Neural progenitor cell (in vitro differentiated cells): ENCODE data around the gene YWHAB. TPM values are rescaled to one million over a fixed set of nuclear protein-coding genes. Genes with fewer than 3 reads are reported as not detected.

Source experiments
- DNase-seq: peaks from one replicate; pipeline ENCODE4 v3.0.0-alpha.2; 2016; ENCODE audit warnings: low spot score
- H2AFZ ChIP-seq: fragments of 200-600 bp; sonication (generic); replicated peaks from 2 replicates; pipeline ENCODE4 v1.6.1; 2016; ENCODE audit warnings: antibody characterized with exemption
- H3F3A ChIP-seq: fragments of 200-600 bp; sonication (generic); 2 replicates; pipeline ENCODE4 v1.6.1; 2016; ENCODE audit warnings: antibody characterized with exemption, low read depth
- H3K27ac ChIP-seq: fragments of 200-600 bp; sonication (generic); 2 replicates; pipeline ENCODE4 v1.5.1; 2016; ENCODE audit warnings: mild to moderate bottlenecking
- H3K27me3 ChIP-seq: fragments of 200-600 bp; sonication (generic); 2 replicates; pipeline ENCODE4 v1.6.1; 2016; ENCODE audit warnings: mild to moderate bottlenecking, moderate library complexity
- H3K36me3 ChIP-seq: fragments of 200-600 bp; sonication (generic); 2 replicates; pipeline ENCODE4 v1.5.1; 2016
- H3K4me1 ChIP-seq: fragments of 200-600 bp; sonication (generic); 2 replicates; pipeline ENCODE4 v1.6.1; 2016; ENCODE audit warnings: mixed run types
- H3K4me2 ChIP-seq: fragments of 200-600 bp; sonication (generic); 2 replicates; pipeline ENCODE4 v1.6.1; 2016
- H3K4me3 ChIP-seq: fragments of 200-600 bp; sonication (generic); 2 replicates; pipeline ENCODE4 v1.5.1; 2016
- H3K79me2 ChIP-seq: fragments of 200-600 bp; sonication (generic); 2 replicates; pipeline ENCODE4 v1.6.1; 2016; ENCODE audit warnings: low read depth
- H3K9ac ChIP-seq: fragments of 200-600 bp; sonication (generic); 2 replicates; pipeline ENCODE4 v1.6.1; 2016
- H3K9me3 ChIP-seq: fragments of 200-600 bp; sonication (generic); 2 replicates; pipeline ENCODE4 v1.5.1; 2016; ENCODE audit warnings: low read depth
- H4K20me1 ChIP-seq: fragments of 200-600 bp; sonication (generic); 2 replicates; pipeline ENCODE4 v1.6.1; 2016; ENCODE audit warnings: low read depth
- H3K27ac Mint-ChIP-seq: 3 replicates; pipeline ENCODE4 v1.8.0; 2021; ENCODE audit warnings: mixed read lengths
- H3K27me3 Mint-ChIP-seq: 2 replicates; pipeline ENCODE4 v1.8.0; 2022; ENCODE audit warnings: low read depth, mild to moderate bottlenecking, inconsistent platforms, moderate library complexity, mixed read lengths; ENCODE audit not compliant: insufficient read depth
- H3K36me3 Mint-ChIP-seq: 3 replicates; pipeline ENCODE4 v1.8.0; 2021; ENCODE audit warnings: mixed read lengths
- H3K4me1 Mint-ChIP-seq: 3 replicates; pipeline ENCODE4 v1.8.0; 2021; ENCODE audit warnings: mixed read lengths
- H3K4me3 Mint-ChIP-seq: 3 replicates; pipeline ENCODE4 v1.8.0; 2021; ENCODE audit warnings: mild to moderate bottlenecking, moderate library complexity, mixed read lengths
- H3K9me3 Mint-ChIP-seq: 3 replicates; pipeline ENCODE4 v1.8.0; 2020; ENCODE audit warnings: mixed read lengths
- EZH2 ChIP-seq: fragments of 200-600 bp; sonication (generic); IDR thresholded peaks from 2 replicates; pipeline ENCODE4 v1.6.1; 2017; ENCODE audit warnings: antibody characterized with exemption, mild to moderate bottlenecking, moderate library complexity
- EZH2phosphoT487 ChIP-seq: fragments of 200-600 bp; sonication (generic); IDR thresholded peaks from 2 replicates; pipeline ENCODE4 v1.6.1; 2017; ENCODE audit warnings: antibody characterized with exemption
- total RNA-seq: library from RNA; depleted of rRNA; stranded (reverse); fragments of >200 nt; gene quantifications from 2 replicates; pipeline ENCODE4 v1.2.3, GENCODE V29; 2015; ENCODE audit warnings: low replicate concordance
- TF ChIP-seq, protein P1 (sequence below): fragments of 200-600 bp; sonication (generic); IDR thresholded peaks from 2 replicates; pipeline ENCODE4 v1.5.1; 2017; ENCODE audit warnings: antibody characterized with exemption, mild to moderate bottlenecking

YWHAB gene
- total RNA-seq, 1 donor from 2014 or later = 107 TPM

GRCh38 chr20:44912189-44912588, 26.7 kb downstream of the YWHAB start:
- Histone ChIP-seq H3K27ac (no peak overlapping the region), H3K9ac (no peak overlapping the region), H4K20me1 (peaks cover 28% of the 10 kb centered on the region), H2AFZ (no peak overlapping the region), H3K36me3 (no peaks in the 10 kb centered on the region), H3F3A (peaks cover 44% of the 10 kb centered on the region), H3K9me3 (no peaks in the 10 kb centered on the region), H3K27me3 (no peaks in the 10 kb centered on the region), H3K4me3 (no peak overlapping the region), H3K4me2 (peak overlapping the region; percentile 65), H3K4me1 (peaks cover 8% of the 10 kb centered on the region), H3K79me2 (peaks cover 7% of the 10 kb centered on the region)
- no peak for DNase-seq
- peaks cover 8% of the 10 kb centered on the region for H3K36me3 Mint-ChIP-seq
- H3K27me3 Mint-ChIP-seq = no peaks in the 10 kb centered on the region
- H3K27ac Mint-ChIP-seq = no peak overlapping the region
- no peak overlapping the region for H3K4me3 Mint-ChIP-seq
- H3K9me3 Mint-ChIP-seq = no peaks in the 10 kb centered on the region
- TF ChIP-seq EZH2phosphoT487 (no peak), EZH2 (no peak)
- TF ChIP-seq, protein P1, sequence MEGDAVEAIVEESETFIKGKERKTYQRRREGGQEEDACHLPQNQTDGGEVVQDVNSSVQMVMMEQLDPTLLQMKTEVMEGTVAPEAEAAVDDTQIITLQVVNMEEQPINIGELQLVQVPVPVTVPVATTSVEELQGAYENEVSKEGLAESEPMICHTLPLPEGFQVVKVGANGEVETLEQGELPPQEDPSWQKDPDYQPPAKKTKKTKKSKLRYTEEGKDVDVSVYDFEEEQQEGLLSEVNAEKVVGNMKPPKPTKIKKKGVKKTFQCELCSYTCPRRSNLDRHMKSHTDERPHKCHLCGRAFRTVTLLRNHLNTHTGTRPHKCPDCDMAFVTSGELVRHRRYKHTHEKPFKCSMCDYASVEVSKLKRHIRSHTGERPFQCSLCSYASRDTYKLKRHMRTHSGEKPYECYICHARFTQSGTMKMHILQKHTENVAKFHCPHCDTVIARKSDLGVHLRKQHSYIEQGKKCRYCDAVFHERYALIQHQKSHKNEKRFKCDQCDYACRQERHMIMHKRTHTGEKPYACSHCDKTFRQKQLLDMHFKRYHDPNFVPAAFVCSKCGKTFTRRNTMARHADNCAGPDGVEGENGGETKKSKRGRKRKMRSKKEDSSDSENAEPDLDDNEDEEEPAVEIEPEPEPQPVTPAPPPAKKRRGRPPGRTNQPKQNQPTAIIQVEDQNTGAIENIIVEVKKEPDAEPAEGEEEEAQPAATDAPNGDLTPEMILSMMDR = no peak
- H3K4me1 Mint-ChIP-seq = peaks cover 13% of the 10 kb centered on the region

DNA sequence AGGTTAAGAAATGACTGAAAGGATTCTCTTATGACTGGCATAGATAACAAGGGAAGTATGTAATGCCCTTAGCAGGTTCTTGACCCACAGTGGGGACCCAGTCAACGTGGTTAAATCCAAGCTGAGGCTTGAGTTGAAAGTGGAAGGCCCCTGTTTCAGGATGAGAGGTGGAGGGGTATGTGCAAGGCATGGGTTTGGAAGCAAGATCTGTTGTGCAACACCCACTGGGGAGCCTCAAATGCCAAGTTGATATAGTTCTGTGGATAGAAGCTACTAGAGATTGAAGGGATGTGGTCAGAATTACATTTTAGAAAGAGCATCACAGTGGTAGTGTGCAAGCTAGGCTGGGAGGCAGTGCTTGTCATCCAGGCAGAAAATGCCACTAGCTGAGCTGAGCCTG, 29.4 kb downstream of the YWHAB start:
- H3K4me1 ChIP-seq = peaks cover 5% of the 10 kb centered on the region
- Mint-ChIP-seq H3K36me3 (peaks cover 11% of the 10 kb centered on the region), H3K27ac (no peak overlapping the region), H3K4me3 (no peak overlapping the region), H3K4me1 (peaks cover 6% of the 10 kb centered on the region), H3K9me3 (no peaks in the 10 kb centered on the region), H3K27me3 (no peaks in the 10 kb centered on the region)
- H3K79me2 ChIP-seq = peaks cover 7% of the 10 kb centered on the region
- H3K27me3 ChIP-seq = no peaks in the 10 kb centered on the region
- no peak for TF ChIP-seq EZH2phosphoT487
- H3K9me3 ChIP-seq = no peaks in the 10 kb centered on the region
- H2AFZ ChIP-seq = no peak overlapping the region
- DNase-seq = no peak
- peaks cover 12% of the 10 kb centered on the region for H4K20me1 ChIP-seq
- peaks cover 22% of the 10 kb centered on the region for H3F3A ChIP-seq
- H3K9ac ChIP-seq = no peak overlapping the region
- H3K27ac ChIP-seq = no peak overlapping the region
- no peak overlapping the region for H3K4me3 ChIP-seq
- H3K36me3 ChIP-seq = no peaks in the 10 kb centered on the region
- no peak overlapping the region for H3K4me2 ChIP-seq

- H3K9me3 ChIP-seq = no peaks in the 10 kb centered on the region
- H3K27me3 Mint-ChIP-seq = no peaks in the 10 kb centered on the region
- peaks cover 4% of the 10 kb centered on the region for H3K4me1 ChIP-seq
- H3K27ac Mint-ChIP-seq = no peak overlapping the region
- no peak overlapping the region for H2AFZ ChIP-seq
- no peaks in the 10 kb centered on the region for H3K27me3 ChIP-seq
- H3K4me1 Mint-ChIP-seq = peaks cover 2% of the 10 kb centered on the region
- peak; percentile 15 for DNase-seq
- no peak overlapping the region for H3K9ac ChIP-seq
- no peak overlapping the region for H3K27ac ChIP-seq
- H3K36me3 Mint-ChIP-seq = peaks cover 11% of the 10 kb centered on the region
- H3K4me3 Mint-ChIP-seq = no peak overlapping the region
- no peak overlapping the region for H3K4me2 ChIP-seq
- peaks cover 12% of the 10 kb centered on the region for H4K20me1 ChIP-seq
- no peaks in the 10 kb centered on the region for H3K36me3 ChIP-seq
- no peaks in the 10 kb centered on the region for H3K9me3 Mint-ChIP-seq
- TF ChIP-seq, protein P1 = no peak
- TF ChIP-seq EZH2phosphoT487 (no peak), EZH2 (no peak)
- peaks cover 9% of the 10 kb centered on the region for H3F3A ChIP-seq
- H3K79me2 ChIP-seq = peaks cover 7% of the 10 kb centered on the region
- no peak overlapping the region for H3K4me3 ChIP-seq
Observed at GRCh38 chr20:44916586-44916985, 31.1 kb downstream of the YWHAB start.

DNA sequence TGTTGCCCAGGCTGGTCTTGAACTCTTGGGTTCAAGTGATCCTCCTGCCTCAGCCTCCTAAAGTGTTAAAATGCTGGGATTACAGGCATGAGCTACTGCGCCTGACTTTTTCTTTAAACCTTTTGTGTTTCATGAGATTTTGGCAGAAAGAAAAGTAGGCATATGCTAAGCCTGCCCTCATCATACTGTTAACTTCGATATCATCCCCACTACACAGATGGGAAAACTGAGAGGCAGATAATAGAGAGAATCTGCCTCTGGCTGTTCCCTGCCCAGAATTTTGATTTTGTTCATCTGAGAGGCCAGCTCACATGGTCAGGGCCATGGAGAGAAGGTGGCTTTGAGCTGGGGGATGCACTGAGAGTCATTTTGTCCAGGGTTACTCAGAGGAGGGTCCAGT, 31.9 kb downstream of the YWHAB start:
- H3K36me3 ChIP-seq = no peaks in the 10 kb centered on the region
- H3K4me3 ChIP-seq = no peak overlapping the region
- H3K27ac ChIP-seq = no peak overlapping the region
- H3K79me2 ChIP-seq = peaks cover under 1% of the 10 kb centered on the region
- H3F3A ChIP-seq = peaks cover 9% of the 10 kb centered on the region
- H2AFZ ChIP-seq = no peak overlapping the region
- DNase-seq = no peak
- H3K4me2 ChIP-seq = no peak overlapping the region
- H3K4me3 Mint-ChIP-seq = no peak overlapping the region
- H4K20me1 ChIP-seq = peaks cover 12% of the 10 kb centered on the region
- H3K4me1 ChIP-seq = no peaks in the 10 kb centered on the region
- peaks cover 11% of the 10 kb centered on the region for H3K36me3 Mint-ChIP-seq
- H3K4me1 Mint-ChIP-seq = no peaks in the 10 kb centered on the region
- no peaks in the 10 kb centered on the region for H3K9me3 ChIP-seq
- H3K9ac ChIP-seq = no peak overlapping the region
- H3K27me3 Mint-ChIP-seq = no peaks in the 10 kb centered on the region
- H3K27me3 ChIP-seq = no peaks in the 10 kb centered on the region
- no peaks in the 10 kb centered on the region for H3K9me3 Mint-ChIP-seq
- TF ChIP-seq EZH2 (no peak), EZH2phosphoT487 (no peak)
- TF ChIP-seq, protein P1 = no peak
- H3K27ac Mint-ChIP-seq = no peak overlapping the region
